ENCODE data around the gene SUSD3.
"Not testable (repeated sequence)": the region's sequence is repeated elsewhere in the genome, so short reads cannot be mapped to it uniquely, and the experiment has no call there.

SUSD3 gene

GRCh38 chr9:93058355-93059010 is at the start of gene SUSD3:
TSS of gene SUSD3 (plus strand) at chr9:93058701. CDS start at chr9:93058743, 42 bp downstream.
- peak; percentile 18 for DNase-seq (ENCODE audit: low read depth, low spot score)

GRCh38 chr9:93009337-93010015 is 49.0 kb upstream of the SUSD3 start:
- no peak for DNase-seq (ENCODE audit: low read depth, low spot score)

DNA sequence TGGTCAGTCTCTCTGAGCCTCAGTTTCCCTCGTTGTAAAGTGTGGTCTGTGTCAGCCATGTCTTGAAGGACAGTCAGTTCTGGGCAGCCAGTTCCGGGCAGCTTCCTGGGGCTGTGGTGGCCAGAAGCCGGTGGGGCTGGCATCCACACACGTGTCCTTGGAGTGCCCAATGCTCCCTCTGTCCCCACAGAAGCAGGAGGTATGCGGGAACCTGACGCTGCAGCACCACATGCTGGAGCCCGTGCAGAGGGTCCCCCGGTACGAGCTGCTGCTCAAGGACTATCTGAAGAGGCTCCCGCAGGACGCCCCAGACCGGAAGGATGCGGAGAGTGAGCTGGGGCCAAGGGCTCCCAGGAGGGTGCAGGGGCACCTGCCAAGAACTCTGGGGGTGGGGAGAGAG is 48.4 kb upstream of the SUSD3 start:
- no peak for DNase-seq (ENCODE audit: low read depth, low spot score)

GRCh38 chr9:93010704-93011103 is 47.8 kb upstream of the SUSD3 start:
- DNase-seq (ENCODE audit: low read depth, low spot score): no peak

GRCh38 chr9:93011114-93011513 is 47.4 kb upstream of the SUSD3 start:
- no peak for DNase-seq (ENCODE audit: low read depth, low spot score)

GRCh38 chr9:93012963-93013855 is 45.3 kb upstream of the SUSD3 start:
- DNase-seq (ENCODE audit: low read depth, low spot score): no peak

GRCh38 chr9:93013856-93014582 is 44.5 kb upstream of the SUSD3 start:
- DNase-seq (ENCODE audit: low read depth, low spot score): no peak

GRCh38 chr9:93015190-93015589 is 43.3 kb upstream of the SUSD3 start:
- DNase-seq (ENCODE audit: low read depth, low spot score): not testable (repeated sequence)

DNA sequence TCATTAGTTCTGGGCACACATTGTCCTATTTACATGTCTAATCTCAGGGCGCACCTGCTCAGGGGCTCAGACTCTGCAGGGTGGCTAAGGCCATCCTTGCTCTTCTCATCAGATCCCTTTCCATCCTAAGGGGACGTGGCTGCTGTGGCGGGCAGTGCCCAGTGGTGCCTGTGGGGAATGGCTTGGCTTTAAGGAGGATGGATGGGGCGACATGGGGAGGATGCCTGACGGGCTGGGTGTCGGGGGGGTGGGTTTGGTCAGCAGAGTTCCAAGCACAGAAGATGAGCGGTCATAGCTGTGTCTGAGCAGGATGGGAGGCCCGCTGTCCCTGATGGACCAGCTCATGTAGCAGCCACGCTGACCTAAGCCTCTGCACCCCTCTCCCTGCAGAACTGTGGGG is 40.9 kb upstream of the SUSD3 start:
- no peak for DNase-seq (ENCODE audit: low read depth, low spot score)

- DNase-seq (ENCODE audit: low read depth, low spot score): no peak
These were observed 38.4 kb upstream of the SUSD3 start for GRCh38 chr9:93020151-93020550.

GRCh38 chr9:93020771-93021670 is 37.5 kb upstream of the SUSD3 start:
- no peak for DNase-seq (ENCODE audit: low read depth, low spot score)

DNA sequence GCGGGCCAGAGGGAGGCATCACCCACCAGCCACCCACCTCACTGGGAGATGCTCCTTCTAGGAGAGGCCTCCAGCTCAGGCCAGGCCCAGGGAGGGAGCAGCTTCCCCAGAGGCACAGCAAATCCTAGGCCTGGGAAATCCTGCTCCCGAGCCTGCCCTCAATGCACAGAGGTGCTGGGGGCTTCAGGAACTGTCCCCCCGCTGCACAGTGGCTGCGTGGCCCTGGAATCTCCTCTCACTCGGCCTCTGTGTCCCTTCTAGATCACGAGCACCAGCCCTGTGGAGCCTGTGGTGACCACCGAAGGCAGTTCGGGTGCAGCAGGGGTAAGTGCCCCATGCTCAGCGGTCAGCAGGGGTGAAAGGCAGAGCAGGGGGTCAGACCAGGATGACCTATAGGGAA is 36.4 kb upstream of the SUSD3 start:
- no peak for DNase-seq (ENCODE audit: low read depth, low spot score)

GRCh38 chr9:93022721-93023520 is 35.6 kb upstream of the SUSD3 start:
- DNase-seq (ENCODE audit: low read depth, low spot score): no peak

- no peak for DNase-seq (ENCODE audit: low read depth, low spot score)
These were observed 35.0 kb upstream of the SUSD3 start for GRCh38 chr9:93023521-93023815.

DNA sequence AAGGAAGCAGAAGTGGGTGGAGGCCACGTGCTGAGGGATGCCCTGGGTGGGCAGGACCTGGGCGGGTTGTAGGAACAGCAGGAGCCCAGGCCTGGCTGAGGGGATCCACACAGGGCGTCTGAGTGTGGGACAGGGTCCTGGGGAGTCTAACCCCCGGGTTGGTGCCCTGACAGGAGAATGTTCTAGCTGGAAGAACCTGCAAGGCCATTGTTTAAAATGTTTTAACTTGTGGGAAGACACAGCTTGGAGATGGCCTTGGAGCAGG is 33.9 kb upstream of the SUSD3 start:
- DNase-seq (ENCODE audit: low read depth, low spot score): no peak

DNA sequence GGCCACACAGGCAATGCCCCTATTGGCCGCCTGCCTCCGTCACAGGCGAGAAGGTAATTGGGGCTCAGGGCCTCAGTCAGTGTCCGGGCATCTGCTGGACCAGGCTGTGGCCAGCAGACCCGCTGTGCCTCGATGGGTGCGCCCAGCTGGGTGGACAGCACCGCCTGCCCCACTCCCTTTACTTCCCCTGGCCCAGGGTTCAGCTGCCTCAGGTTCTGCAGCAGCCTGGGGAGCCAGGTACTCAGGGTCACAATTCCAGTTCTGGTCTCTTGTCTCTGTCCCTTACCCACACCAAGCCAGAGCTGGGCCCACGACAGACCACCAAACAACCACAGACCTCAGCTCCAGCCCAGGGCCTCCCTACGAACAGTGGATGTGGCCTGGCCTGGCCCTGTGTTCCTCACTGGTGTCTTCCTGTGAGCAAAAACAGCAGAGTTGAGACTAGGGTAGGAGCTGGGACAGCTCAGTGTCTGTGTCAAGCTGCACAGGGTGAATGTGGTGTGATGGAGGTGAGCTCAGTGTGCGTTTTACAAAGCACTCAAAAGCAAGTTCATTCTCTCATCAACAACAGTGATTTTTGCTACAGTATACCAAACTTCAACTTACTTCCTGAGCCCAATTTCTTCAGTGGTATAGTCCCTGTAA is 33.4 kb upstream of the SUSD3 start:
- no peak for DNase-seq (ENCODE audit: low read depth, low spot score)

DNA sequence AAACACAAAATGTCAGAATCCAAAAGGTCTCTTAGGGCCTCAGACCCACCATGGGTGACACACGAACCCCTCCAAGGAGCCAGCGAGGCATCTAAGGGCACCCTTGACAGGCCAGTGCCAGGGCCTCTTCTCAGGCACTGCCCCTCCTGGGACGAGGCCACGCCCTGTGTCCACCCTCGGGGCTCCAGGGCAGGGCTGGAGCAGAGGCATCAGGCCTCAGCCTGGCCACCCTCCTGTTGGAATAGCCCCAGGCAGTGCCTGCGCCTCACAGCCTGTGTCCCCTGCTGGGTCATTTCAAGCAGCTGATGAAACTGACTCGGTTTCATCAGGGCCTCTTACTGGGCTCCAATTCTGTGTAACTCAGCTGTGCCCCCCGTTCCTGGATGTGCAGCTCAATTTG is 32.8 kb upstream of the SUSD3 start:
- no peak for DNase-seq (ENCODE audit: low read depth, low spot score)

DNA sequence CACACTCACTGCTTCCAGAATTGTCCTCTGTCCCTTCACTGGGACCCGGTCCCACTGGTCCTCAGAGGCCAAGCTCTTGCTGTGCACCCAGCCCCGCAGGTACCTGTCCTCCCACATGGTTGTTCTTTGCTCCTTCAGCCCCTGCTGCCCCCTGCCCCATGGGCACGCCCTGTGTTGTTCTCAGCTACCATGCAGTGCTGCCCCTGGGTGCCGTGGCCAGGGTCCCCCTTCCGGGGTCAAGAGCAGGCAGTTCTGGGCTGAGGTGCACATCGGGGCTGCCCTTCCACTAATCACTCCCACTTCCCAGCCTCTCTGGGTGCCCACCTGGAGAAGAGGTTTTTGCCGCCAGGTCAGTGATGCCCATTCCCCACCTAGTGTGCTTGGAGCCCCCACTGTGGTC is 31.9 kb upstream of the SUSD3 start:
- DNase-seq (ENCODE audit: low read depth, low spot score): no peak

DNA sequence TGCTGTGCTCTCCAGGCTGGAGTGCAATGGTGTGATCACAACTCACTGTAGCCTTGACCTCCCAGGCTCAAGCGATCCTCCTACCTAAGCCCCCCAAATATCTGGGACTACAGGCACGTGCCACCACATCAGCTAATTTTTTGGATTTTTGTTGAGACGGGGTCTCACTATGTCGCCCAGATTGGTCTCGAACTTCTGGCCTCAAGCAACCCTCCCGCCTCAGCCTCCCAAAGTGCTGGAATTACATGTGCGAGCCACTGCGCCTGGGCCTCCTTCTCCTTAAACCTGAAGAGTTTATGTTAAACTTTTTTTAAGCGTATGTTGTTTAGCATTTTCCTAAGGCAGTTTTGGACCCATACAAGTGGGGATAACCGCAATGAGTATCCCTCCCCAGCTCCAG is 30.8 kb upstream of the SUSD3 start:
- DNase-seq (ENCODE audit: low read depth, low spot score): no peak

- no peak for DNase-seq (ENCODE audit: low read depth, low spot score)
These were observed 30.0 kb upstream of the SUSD3 start for GRCh38 chr9:93028448-93029006.

Measured in activated naive CD8-positive, alpha-beta T cell treated with anti-CD3 and anti-CD28 coated beads, Interleukin-2, amount 50 U/mL, for 16 hours (primary cell).